ENCODE results near the gene CCDC191.

DNA sequence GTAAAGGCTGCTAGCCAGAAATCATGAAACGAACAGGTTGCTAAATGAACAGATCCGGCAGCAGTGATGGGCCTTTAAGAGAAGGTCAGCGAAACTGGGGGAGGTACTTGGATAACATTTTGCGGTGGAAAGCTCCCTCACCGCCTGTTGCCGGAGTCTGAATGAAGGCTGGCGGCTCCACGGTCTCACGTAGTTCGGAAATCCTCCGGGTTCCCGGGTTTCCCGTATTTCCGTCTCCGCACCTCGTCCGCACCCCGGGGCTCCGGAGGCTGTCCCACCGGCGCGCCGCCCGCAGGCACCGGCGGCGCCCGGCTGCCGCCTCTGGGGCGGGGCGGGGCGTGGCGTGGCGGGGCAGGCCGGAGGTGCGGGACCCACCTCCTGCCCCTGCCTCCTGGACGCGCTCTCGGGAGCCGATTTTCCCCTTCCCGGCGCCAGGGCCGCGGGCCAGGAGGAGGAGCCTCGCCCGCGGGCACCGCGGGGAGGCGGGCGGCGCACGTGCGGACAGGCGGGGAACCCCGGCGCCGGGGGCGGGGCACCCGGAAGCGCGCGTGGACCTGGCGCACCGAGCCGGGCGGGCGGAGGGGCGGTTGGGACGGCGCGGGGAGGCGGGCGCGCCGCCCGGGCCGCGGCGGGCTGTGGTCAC lies 108.8 kb downstream of the CCDC191 start, which contains the start of gene ZDHHC23:
- TF ChIP-seq, protein P1, sequence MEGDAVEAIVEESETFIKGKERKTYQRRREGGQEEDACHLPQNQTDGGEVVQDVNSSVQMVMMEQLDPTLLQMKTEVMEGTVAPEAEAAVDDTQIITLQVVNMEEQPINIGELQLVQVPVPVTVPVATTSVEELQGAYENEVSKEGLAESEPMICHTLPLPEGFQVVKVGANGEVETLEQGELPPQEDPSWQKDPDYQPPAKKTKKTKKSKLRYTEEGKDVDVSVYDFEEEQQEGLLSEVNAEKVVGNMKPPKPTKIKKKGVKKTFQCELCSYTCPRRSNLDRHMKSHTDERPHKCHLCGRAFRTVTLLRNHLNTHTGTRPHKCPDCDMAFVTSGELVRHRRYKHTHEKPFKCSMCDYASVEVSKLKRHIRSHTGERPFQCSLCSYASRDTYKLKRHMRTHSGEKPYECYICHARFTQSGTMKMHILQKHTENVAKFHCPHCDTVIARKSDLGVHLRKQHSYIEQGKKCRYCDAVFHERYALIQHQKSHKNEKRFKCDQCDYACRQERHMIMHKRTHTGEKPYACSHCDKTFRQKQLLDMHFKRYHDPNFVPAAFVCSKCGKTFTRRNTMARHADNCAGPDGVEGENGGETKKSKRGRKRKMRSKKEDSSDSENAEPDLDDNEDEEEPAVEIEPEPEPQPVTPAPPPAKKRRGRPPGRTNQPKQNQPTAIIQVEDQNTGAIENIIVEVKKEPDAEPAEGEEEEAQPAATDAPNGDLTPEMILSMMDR (IDR thresholded peaks at IDR 0.05 in 8 of 11, conservative IDR thresholded peaks at IDR 0.05 in 3 of 11), result no peak
- TF ChIP-seq POLR2A (IDR thresholded peaks at IDR 0.05) (no peak), POLR2AphosphoS5 (IDR thresholded peaks at IDR 0.05) (peak in 1 of 3 donors; percentile 45)
